HepG2 (cell line): ENCODE results near the gene RGS19. TPM values are rescaled to one million over a fixed set of nuclear protein-coding genes. Genes with fewer than 3 reads are reported as not detected.

Experiments
- FOXK2 ChIP-seq: fragments of 450-650 bp; IDR thresholded peaks from 2 replicates; pipeline ENCODE4 v1.6.1; 2016
- FOXO1 ChIP-seq: sonication (generic); formaldehyde crosslinking; IDR thresholded peaks from 2 replicates; pipeline ENCODE4 v1.4.0; 2020; ENCODE audit warnings: missing genetic modification reagents
- GTF2F1 ChIP-seq: fragments of 150-350 bp; IDR thresholded peaks from 2 replicates; pipeline ENCODE4 v1.6.1; 2014; ENCODE audit warnings: low read length
- HDAC1 ChIP-seq: sonication (generic); formaldehyde crosslinking; IDR thresholded peaks from 2 replicates; pipeline ENCODE4 v1.5.1; 2020; ENCODE audit warnings: mild to moderate bottlenecking, missing genetic modification reagents
- HIVEP1 ChIP-seq: sonication (generic); formaldehyde crosslinking; IDR thresholded peaks from 2 replicates; pipeline ENCODE4 v1.4.0; 2020; ENCODE audit warnings: mild to moderate bottlenecking, missing genetic modification reagents
- HNF1A ChIP-seq, 2 experiments: sonication (generic) in 1 of 2; formaldehyde crosslinking in 1 of 2; IDR thresholded peaks; 2 replicates each; pipeline versions ENCODE4 v1.4.0 to v1.6.1; 2016 to 2020; ENCODE audit warnings: borderline replicate concordance in 1 of 2, low read depth in 1 of 2, mild to moderate bottlenecking in 1 of 2, missing genetic modification reagents in 1 of 2
- MED13 ChIP-seq: sonication (generic); formaldehyde crosslinking; IDR thresholded peaks from 2 replicates; pipeline ENCODE4 v1.5.0; 2020; ENCODE audit warnings: missing genetic modification reagents
- MEIS2 ChIP-seq: sonication (generic); formaldehyde crosslinking; IDR thresholded peaks from 2 replicates; pipeline ENCODE4 v1.9.0; 2021; ENCODE audit warnings: mild to moderate bottlenecking, missing genetic modification reagents
- MTERF4 ChIP-seq: sonication (generic); formaldehyde crosslinking; IDR thresholded peaks from 2 replicates; pipeline ENCODE4 v1.8.0; 2023; ENCODE audit warnings: mild to moderate bottlenecking, missing genetic modification reagents
- TOE1 ChIP-seq: sonication (generic); formaldehyde crosslinking; IDR thresholded peaks from 2 replicates; pipeline ENCODE4 v1.4.0; 2020; ENCODE audit warnings: mild to moderate bottlenecking, missing genetic modification reagents
- ZMAT3 ChIP-seq: sonication (generic); formaldehyde crosslinking; conservative IDR thresholded peaks from 2 replicates; pipeline ENCODE4 v1.7.0; 2021; ENCODE audit warnings: missing genetic modification reagents
- ZNF24 ChIP-seq: fragments of 450-650 bp; IDR thresholded peaks from 2 replicates; pipeline ENCODE4 v1.6.1; 2017; ENCODE audit warnings: antibody characterized with exemption, mild to moderate bottlenecking
- ZNF343 ChIP-seq: sonication (generic); formaldehyde crosslinking; IDR thresholded peaks from 2 replicates; pipeline ENCODE4 v1.4.0; 2020; ENCODE audit warnings: mild to moderate bottlenecking, missing genetic modification reagents
- ZNF629 ChIP-seq: sonication (generic); formaldehyde crosslinking; conservative IDR thresholded peaks from 2 replicates; pipeline ENCODE4 v1.5.0; 2020; ENCODE audit warnings: missing genetic modification reagents
- ZNF740 ChIP-seq: sonication (generic); formaldehyde crosslinking; IDR thresholded peaks from 2 replicates; pipeline ENCODE4 v1.4.0; 2020; ENCODE audit warnings: missing genetic modification reagents
- ZNF777 ChIP-seq: sonication (generic); formaldehyde crosslinking; IDR thresholded peaks from 2 replicates; pipeline ENCODE4 v1.4.0; 2020; ENCODE audit warnings: missing genetic modification reagents
- ZNF883 ChIP-seq: sonication (generic); formaldehyde crosslinking; IDR thresholded peaks from 2 replicates; pipeline ENCODE4 v1.5.1; 2020; ENCODE audit warnings: mild to moderate bottlenecking, missing genetic modification reagents; ENCODE audit errors: not compliant biosample characterization
- ZSCAN30 ChIP-seq: sonication (generic); formaldehyde crosslinking; IDR thresholded peaks from 2 replicates; pipeline ENCODE4 v1.5.0; 2020; ENCODE audit warnings: mild to moderate bottlenecking, missing genetic modification reagents
- polyA plus RNA-seq, 8 experiments: library from polyadenylated mRNA; depleted of rRNA in 3 of 8; stranded (reverse) in 7 of 8; unstranded in 1 of 8; fragments of >200 nt; fragmentation: Illumina TruSeq in 4 of 8; extraction: Trizol in 4 of 8; gene quantifications; 2 replicates each; pipeline versions ENCODE4 v1.2.1 to v1.2.3, GENCODE V29; 2011 to 2016; ENCODE audit warnings: low read depth in 4 of 8, missing spikeins in 1 of 8, mixed read lengths in 1 of 8; ENCODE audit not compliant: insufficient read depth in 1 of 8
- total RNA-seq, 5 experiments: library from RNA; depleted of rRNA; stranded (reverse); fragments of >200 nt; fragmentation: Illumina TruSeq; extraction: Trizol; gene quantifications; 2 replicates each; pipeline ENCODE4 v1.2.3, GENCODE V29; 2016; ENCODE audit warnings: low read depth in 1 of 5
- TF ChIP-seq, protein P1 (sequence below): sonication (generic); formaldehyde crosslinking; IDR thresholded peaks from 2 replicates; pipeline ENCODE4 v1.5.0; 2020; ENCODE audit warnings: missing genetic modification reagents
- TF ChIP-seq, protein P2 (sequence below), 2 experiments: fragments of 450-650 bp in 1 of 2; sonication (generic) in 1 of 2; formaldehyde crosslinking; IDR thresholded peaks; 2 replicates each; pipeline versions ENCODE4 v1.5.0 to v1.8.0; 2020 to 2022; ENCODE audit warnings: mild to moderate bottlenecking in 1 of 2, missing genetic modification reagents in 1 of 2

Gene RGS19
- total and polyA plus RNA-seq, 2 of the 13 experiments (the other 11 are each of a cell fraction or from before 2014, with no cell fraction given): 10.7 to 11.9 TPM

DNA sequence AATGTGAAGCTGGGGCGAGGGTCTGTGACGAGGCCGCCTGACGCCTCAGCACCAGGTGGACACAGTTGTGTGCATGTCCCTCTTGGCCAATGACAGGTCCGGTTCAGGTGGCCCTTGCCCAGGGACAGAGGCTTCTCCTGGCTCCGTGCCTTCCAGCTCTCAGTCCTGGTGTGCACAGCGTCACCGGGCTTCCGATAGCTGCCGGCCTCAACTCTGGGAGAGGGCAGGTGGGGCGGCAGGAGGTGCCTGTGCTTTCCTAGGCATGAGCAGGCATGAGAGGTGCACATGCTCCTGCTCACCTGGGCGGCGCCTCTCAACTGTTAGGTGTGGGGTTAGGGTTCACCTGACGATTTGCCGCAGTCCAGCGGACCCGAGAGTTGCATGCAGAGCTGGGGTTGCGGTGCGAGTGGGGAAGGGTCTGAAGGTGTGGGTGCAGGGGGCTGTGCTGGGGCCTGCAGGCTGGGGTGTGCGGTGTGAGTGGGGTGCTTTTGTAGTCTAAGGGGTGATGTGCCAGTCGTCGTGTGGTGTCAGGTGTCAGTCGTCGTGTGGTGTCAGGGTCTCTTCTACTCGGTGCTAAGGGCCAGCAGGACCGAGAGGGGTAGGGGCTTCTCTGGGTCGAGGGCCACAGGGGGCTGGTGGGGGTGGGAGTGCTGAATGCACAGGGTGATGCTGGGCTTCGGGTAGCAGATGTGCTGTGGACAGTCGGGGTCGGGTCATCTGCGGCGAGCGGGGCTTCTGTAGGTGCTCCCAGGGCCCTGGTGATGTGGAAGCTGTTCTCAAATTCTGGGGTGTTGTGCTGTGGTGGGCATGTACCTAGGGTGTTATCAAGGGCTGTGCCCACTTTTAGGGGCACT lies 26.1 kb downstream of the RGS19 start (continued):
- 0 out of 2 replicates have a peak, but pooled peaks have one; percentile 17 for TF ChIP-seq ZNF777 (CRISPR knock-in tag)
- no peak for TF ChIP-seq HNF1A (IDR thresholded peaks at IDR 0.05; ENCODE audit: low read depth)
- TF ChIP-seq HNF1A (CRISPR knock-in tag; IDR thresholded peaks at IDR 0.05; ENCODE audit: borderline replicate concordance): no peak
- peak; percentile 56 for TF ChIP-seq HIVEP1 (CRISPR knock-in tag)
- TF ChIP-seq ZNF24: no peak
- TF ChIP-seq FOXK2: no peak
- TF ChIP-seq ZNF883 (CRISPR knock-in tag): peak; percentile 26
- no peak; the same call in 1 of the 2 replicates for TF ChIP-seq ZNF740
- TF ChIP-seq TOE1 (CRISPR knock-in tag): no peak
- TF ChIP-seq HDAC1 (CRISPR knock-in tag): no peak
- peak; percentile 90 for TF ChIP-seq MTERF4 (CRISPR knock-in tag)
- no peak for TF ChIP-seq ZSCAN30 (CRISPR knock-in tag)
- TF ChIP-seq FOXO1 (CRISPR knock-in tag): no peak; the same call in 1 of the 2 replicates
- peak; percentile 92; the same call in 1 of the 2 replicates for TF ChIP-seq ZNF343 (CRISPR knock-in tag)
- TF ChIP-seq, protein P1, sequence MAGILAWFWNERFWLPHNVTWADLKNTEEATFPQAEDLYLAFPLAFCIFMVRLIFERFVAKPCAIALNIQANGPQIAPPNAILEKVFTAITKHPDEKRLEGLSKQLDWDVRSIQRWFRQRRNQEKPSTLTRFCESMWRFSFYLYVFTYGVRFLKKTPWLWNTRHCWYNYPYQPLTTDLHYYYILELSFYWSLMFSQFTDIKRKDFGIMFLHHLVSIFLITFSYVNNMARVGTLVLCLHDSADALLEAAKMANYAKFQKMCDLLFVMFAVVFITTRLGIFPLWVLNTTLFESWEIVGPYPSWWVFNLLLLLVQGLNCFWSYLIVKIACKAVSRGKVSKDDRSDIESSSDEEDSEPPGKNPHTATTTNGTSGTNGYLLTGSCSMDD (CRISPR knock-in tag): no peak; the same call in 1 of the 2 replicates
- TF ChIP-seq ZNF629 (CRISPR knock-in tag): 0 out of 2 replicates have a peak, but pooled peaks have one; percentile 16
- TF ChIP-seq, protein P2, sequence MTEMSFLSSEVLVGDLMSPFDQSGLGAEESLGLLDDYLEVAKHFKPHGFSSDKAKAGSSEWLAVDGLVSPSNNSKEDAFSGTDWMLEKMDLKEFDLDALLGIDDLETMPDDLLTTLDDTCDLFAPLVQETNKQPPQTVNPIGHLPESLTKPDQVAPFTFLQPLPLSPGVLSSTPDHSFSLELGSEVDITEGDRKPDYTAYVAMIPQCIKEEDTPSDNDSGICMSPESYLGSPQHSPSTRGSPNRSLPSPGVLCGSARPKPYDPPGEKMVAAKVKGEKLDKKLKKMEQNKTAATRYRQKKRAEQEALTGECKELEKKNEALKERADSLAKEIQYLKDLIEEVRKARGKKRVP (CRISPR knock-in tag; IDR thresholded peaks at IDR 0.05): no peak
- TF ChIP-seq MED13 (CRISPR knock-in tag): no peak
- TF ChIP-seq GTF2F1: no peak
- 0 out of 2 replicates have a peak, but pooled peaks have one; percentile 28 for TF ChIP-seq MEIS2 (CRISPR knock-in tag)
- no peak for TF ChIP-seq ZMAT3 (CRISPR knock-in tag)
